Activated T-cell treated with anti-CD3 and anti-CD28 coated beads for 4 hours (primary cell): ENCODE data around the gene XYLT1.
"Not testable (repeated sequence)": the region's sequence is repeated elsewhere in the genome, so short reads cannot be mapped to it uniquely, and the experiment has no call there.

Source experiments
- DNase-seq: peaks from one replicate; pipeline ENCODE4 v3.0.0-alpha.2; 2020

XYLT1 gene

GRCh38 chr16:17423221-17423620 is 47.5 kb downstream of the XYLT1 start:
- DNase-seq = no peak

- DNase-seq = no peak
These were observed 49.9 kb downstream of the XYLT1 start for GRCh38 chr16:17420816-17421215.

- no peak for DNase-seq
These were observed 51.5 kb downstream of the XYLT1 start for GRCh38 chr16:17419266-17419665.

- DNase-seq = no peak
These were observed 53.0 kb downstream of the XYLT1 start for GRCh38 chr16:17417740-17418139.

- peak; percentile 18 for DNase-seq
These were observed 54.1 kb downstream of the XYLT1 start for GRCh38 chr16:17416461-17417311.

- no peak for DNase-seq
These were observed 55.8 kb downstream of the XYLT1 start for GRCh38 chr16:17414916-17415315.

- no peak for DNase-seq
These were observed 56.3 kb downstream of the XYLT1 start for GRCh38 chr16:17414421-17414820.

GRCh38 chr16:17413508-17413907 is 57.3 kb downstream of the XYLT1 start:
- DNase-seq = no peak

- DNase-seq = no peak
These were observed 58.0 kb downstream of the XYLT1 start for GRCh38 chr16:17412791-17413190.

GRCh38 chr16:17412221-17412620 is 58.5 kb downstream of the XYLT1 start:
- DNase-seq = no peak

- no peak for DNase-seq
These were observed 59.5 kb downstream of the XYLT1 start for GRCh38 chr16:17411263-17411662.

- not testable (repeated sequence) for DNase-seq
These were observed 60.4 kb downstream of the XYLT1 start for GRCh38 chr16:17410316-17410715.

- DNase-seq = no peak
These were observed 60.9 kb downstream of the XYLT1 start for GRCh38 chr16:17409894-17410293.

- DNase-seq = no peak
These were observed 61.8 kb downstream of the XYLT1 start for GRCh38 chr16:17408955-17409441.

- DNase-seq = no peak
These were observed 62.5 kb downstream of the XYLT1 start for GRCh38 chr16:17408296-17408695.

GRCh38 chr16:17407321-17407720 is 63.4 kb downstream of the XYLT1 start:
- DNase-seq = no peak

- no peak for DNase-seq
These were observed 65.6 kb downstream of the XYLT1 start for GRCh38 chr16:17404941-17405689.

GRCh38 chr16:17403859-17404545 is 66.8 kb downstream of the XYLT1 start:
- no peak for DNase-seq

GRCh38 chr16:17403156-17403809 is 67.5 kb downstream of the XYLT1 start:
- no peak for DNase-seq

GRCh38 chr16:17397499-17397891 is 73.3 kb downstream of the XYLT1 start:
- DNase-seq = no peak

- DNase-seq = no peak
These were observed 73.8 kb downstream of the XYLT1 start for GRCh38 chr16:17396762-17397498.

- DNase-seq = no peak
These were observed 74.8 kb downstream of the XYLT1 start for GRCh38 chr16:17395849-17396480.
